ENCODE results near the gene AMN1. TPM values are rescaled to one million over a fixed set of nuclear protein-coding genes. Genes with fewer than 3 reads are reported as not detected.

AMN1 gene
- total and polyA plus RNA-seq, 2 experiments from 2014 or later: 12.6 to 17.7 TPM

GRCh38 chr12:31633464-31633863 is 95.4 kb downstream of the AMN1 start:
- Histone ChIP-seq H3K4me1 (ENCODE audit: insufficient read depth) (no peaks in the 10 kb centered on the region), H3K9me2 (ENCODE audit: insufficient read depth) (no peaks in the 10 kb centered on the region), H3K27me3 (ENCODE audit: insufficient read depth) (no peaks in the 10 kb centered on the region), H3K4me2 (no peak overlapping the region), H3K36me3 (ENCODE audit: insufficient read depth) (no peaks in the 10 kb centered on the region), H4K20me1 (replicated peaks; ENCODE audit: insufficient read depth) (no peaks in the 10 kb centered on the region), H3F3A (replicated peaks; ENCODE audit: low read depth) (no peaks in the 10 kb centered on the region), H2AFZ (no peak overlapping the region), H3K4me3 (no peak overlapping the region), H3K27ac (ENCODE audit: low read depth) (no peak overlapping the region), H3K79me2 (replicated peaks; ENCODE audit: insufficient read depth) (no peaks in the 10 kb centered on the region)
- Mint-ChIP-seq H3K27me3 (ENCODE audit: insufficient read depth, low read depth, poor library complexity) (peaks cover 4% of the 10 kb centered on the region), H3K9me3 (no peaks in the 10 kb centered on the region; the same call in 2 of the 3 replicates), H3K27ac (no peak overlapping the region), H3K4me1 (peaks cover 6% of the 10 kb centered on the region; the same call in 2 of the 3 replicates), H3K4me3 (no peak overlapping the region), H3K36me3 (ENCODE audit: low read depth) (no peaks in the 10 kb centered on the region)
- no peak for ATAC-seq
- TF ChIP-seq REST (IDR thresholded peaks at IDR 0.05; ENCODE audit: unreplicated experiment) (no peak), ZNF331 (CRISPR knock-in tag; IDR thresholded peaks at IDR 0.05; ENCODE audit: low read depth) (no peak), CTCF (conservative IDR thresholded peaks at IDR 0.05; ENCODE audit: low read depth in 2 of 2) (no peak), ETS1 (IDR thresholded peaks at IDR 0.05) (no peak), NANOG (IDR thresholded peaks at IDR 0.05; ENCODE audit: borderline replicate concordance) (no peak), POLR2AphosphoS5 (IDR thresholded peaks at IDR 0.05; ENCODE audit: low read depth) (no peak), CREB1 (CRISPR knock-in tag; IDR thresholded peaks at IDR 0.05; ENCODE audit: low read depth) (no peak), EZH2 (IDR thresholded peaks at IDR 0.05; ENCODE audit: low read depth, unreplicated experiment) (no peak), ZNF462 (CRISPR knock-in tag; IDR thresholded peaks at IDR 0.05) (no peak), JUNB (IDR thresholded peaks at IDR 0.05; ENCODE audit: unreplicated experiment) (no peak), EZH2phosphoT487 (IDR thresholded peaks at IDR 0.05; ENCODE audit: unreplicated experiment) (no peak), STAT1 (IDR thresholded peaks at IDR 0.05; ENCODE audit: unreplicated experiment) (no peak), ZNF114 (CRISPR knock-in tag; IDR thresholded peaks at IDR 0.05) (no peak)
- DNase-seq (ENCODE audit: low spot score): no peak
